ENCODE measurements around the gene RARG. TPM values are rescaled to one million over a fixed set of nuclear protein-coding genes. Genes with fewer than 3 reads are reported as not detected.

RARG gene
- 20.4 to 27.6 TPM (median 24.0 TPM) in 5 replicates for total RNA-seq (2022; extraction: Qiagen RNA extraction; ENCODE audit: low read depth)

GRCh38 chr12:53231921-53232645 lies at the start of gene RARG:
Gene RARG (minus strand): TSS chr12:53232209. CDS start chr12:53227545, 4,664 bp downstream.

GRCh38 chr12:53267999-53268629 lies 36.1 kb upstream of the RARG start, which contains the start of gene ESPL1:
Gene ESPL1 (plus strand): TSS chr12:53268299. CDS start chr12:53268767, 468 bp downstream.

GRCh38 chr12:53207042-53207441 lies 25.0 kb downstream of the RARG start, which contains the start of gene ITGB7:
Gene ITGB7 (minus strand): TSS chr12:53207251. CDS start chr12:53200443, 6,808 bp downstream.

GRCh38 chr12:53180220-53180930 lies 51.6 kb downstream of the RARG start, which contains the start of the genes CSAD and ZNF740:
Gene CSAD (minus strand): TSS chr12:53180925. CDS start chr12:53173470, 7,455 bp downstream.
Gene ZNF740 (plus strand): TSS chr12:53180722. CDS start chr12:53181984, 1,262 bp downstream.

Other genes starting within 250 kb of the RARG start
- gene EIF4B, start 225.8 kb downstream of the RARG start, total RNA-seq (2022; extraction: Qiagen RNA extraction; ENCODE audit: low read depth): 216 to 371 TPM (median 266 TPM) in 5 replicates
- gene TNS2, start 182.1 kb downstream of the RARG start, total RNA-seq (2022; extraction: Qiagen RNA extraction; ENCODE audit: low read depth): 31.3 to 48.7 TPM (median 41.7 TPM) in 5 replicates
- 33.3 to 38.4 TPM (median 35.7 TPM) in 5 replicates for gene SPRYD3, start 152.8 kb downstream of the RARG start, total RNA-seq (2022; extraction: Qiagen RNA extraction; ENCODE audit: low read depth)
- 155 to 267 TPM (median 231 TPM) in 5 replicates for gene IGFBP6, start 134.5 kb downstream of the RARG start, total RNA-seq (2022; extraction: Qiagen RNA extraction; ENCODE audit: low read depth)
- gene SOAT2, start 128.7 kb downstream of the RARG start, total RNA-seq (2022; extraction: Qiagen RNA extraction; ENCODE audit: low read depth): 0.06 to 0.44 TPM (median 0.40 TPM) in 5 replicates
- gene ZNF740, start 51.5 kb downstream of the RARG start, total RNA-seq (2022; extraction: Qiagen RNA extraction; ENCODE audit: low read depth): 12.9 to 17.1 TPM (median 15.4 TPM) in 5 replicates
- 5.2 to 8.0 TPM (median 7.6 TPM) in 5 replicates for gene CSAD, start 51.3 kb downstream of the RARG start, total RNA-seq (2022; extraction: Qiagen RNA extraction; ENCODE audit: low read depth)
- gene ITGB7, start 25.0 kb downstream of the RARG start, total RNA-seq (2022; extraction: Qiagen RNA extraction; ENCODE audit: low read depth): 0.29 to 0.63 TPM (median 0.42 TPM) in 5 replicates
- gene ESPL1, start 36.1 kb upstream of the RARG start, total RNA-seq (2022; extraction: Qiagen RNA extraction; ENCODE audit: low read depth): 14.8 to 21.4 TPM (median 18.5 TPM) in 5 replicates
- gene PFDN5, start 63.3 kb upstream of the RARG start, total RNA-seq (2022; extraction: Qiagen RNA extraction; ENCODE audit: low read depth): 489 to 606 TPM (median 503 TPM) in 5 replicates
- 73.5 to 107 TPM (median 90.2 TPM) in 5 replicates for gene MYG1, start 67.5 kb upstream of the RARG start, total RNA-seq (2022; extraction: Qiagen RNA extraction; ENCODE audit: low read depth)
- 74.5 to 81.6 TPM (median 77.1 TPM) in 5 replicates for gene AAAS, start 89.4 kb upstream of the RARG start, total RNA-seq (2022; extraction: Qiagen RNA extraction; ENCODE audit: low read depth)
- 0.08 to 0.10 TPM (median 0.10 TPM) in 3 of 5 replicates, not detected in the others for gene SP7, start 104.1 kb upstream of the RARG start, total RNA-seq (2022; extraction: Qiagen RNA extraction; ENCODE audit: low read depth)
- 17.8 to 24.0 TPM (median 21.8 TPM) in 5 replicates for gene SP1, start 148.0 kb upstream of the RARG start, total RNA-seq (2022; extraction: Qiagen RNA extraction; ENCODE audit: low read depth)
- gene AMHR2, start 191.6 kb upstream of the RARG start, total RNA-seq (2022; extraction: Qiagen RNA extraction; ENCODE audit: low read depth): 0.75 to 1.9 TPM (median 1.1 TPM) in 5 replicates
- gene PRR13, start 209.5 kb upstream of the RARG start, total RNA-seq (2022; extraction: Qiagen RNA extraction; ENCODE audit: low read depth): 260 to 366 TPM (median 324 TPM) in 5 replicates
- gene PCBP2, start 219.9 kb upstream of the RARG start, total RNA-seq (2022; extraction: Qiagen RNA extraction; ENCODE audit: low read depth): 605 to 635 TPM (median 619 TPM) in 5 replicates

Data from A549 treated with GW870086 at 1 μM for 4 hours (cell line).